Ishikawa (cell line): ENCODE measurements around the gene EID2B.

Experiments used
- CREB1 ChIP-seq: IDR thresholded peaks from 2 replicates; pipeline ENCODE4 v1.6.1; 2012; ENCODE audit warnings: low read depth
- EP300 ChIP-seq: IDR thresholded peaks from 2 replicates; pipeline ENCODE4 v1.6.1; 2012; ENCODE audit warnings: borderline replicate concordance
- FOXM1 ChIP-seq: IDR thresholded peaks from 2 replicates; pipeline ENCODE4 v1.6.1; 2012; ENCODE audit warnings: low read depth, borderline replicate concordance
- NFIC ChIP-seq: IDR thresholded peaks from 2 replicates; pipeline ENCODE4 v1.6.1; 2012
- TAF1 ChIP-seq: IDR thresholded peaks from 2 replicates; pipeline ENCODE4 v1.6.1; 2012; ENCODE audit warnings: low read depth, mild to moderate bottlenecking
- TEAD4 ChIP-seq: IDR thresholded peaks from 2 replicates; pipeline ENCODE4 v1.6.1; 2012
- ZBTB7A ChIP-seq: IDR thresholded peaks from 2 replicates; pipeline ENCODE4 v1.6.1; 2012; ENCODE audit warnings: low read depth
- TF ChIP-seq, protein P1 (sequence below): IDR thresholded peaks from 2 replicates; pipeline ENCODE4 v1.6.1; 2012; ENCODE audit warnings: low read depth, mild to moderate bottlenecking
- TF ChIP-seq, protein P2 (sequence below): IDR thresholded peaks from 2 replicates; pipeline ENCODE4 v1.6.1; 2012

GRCh38 chr19:39533791-39534190 is 1.1 kb upstream of the EID2B start:
- TF ChIP-seq CREB1 = no peak
- TF ChIP-seq NFIC = no peak
- no peak for TF ChIP-seq FOXM1
- TF ChIP-seq, protein P1, sequence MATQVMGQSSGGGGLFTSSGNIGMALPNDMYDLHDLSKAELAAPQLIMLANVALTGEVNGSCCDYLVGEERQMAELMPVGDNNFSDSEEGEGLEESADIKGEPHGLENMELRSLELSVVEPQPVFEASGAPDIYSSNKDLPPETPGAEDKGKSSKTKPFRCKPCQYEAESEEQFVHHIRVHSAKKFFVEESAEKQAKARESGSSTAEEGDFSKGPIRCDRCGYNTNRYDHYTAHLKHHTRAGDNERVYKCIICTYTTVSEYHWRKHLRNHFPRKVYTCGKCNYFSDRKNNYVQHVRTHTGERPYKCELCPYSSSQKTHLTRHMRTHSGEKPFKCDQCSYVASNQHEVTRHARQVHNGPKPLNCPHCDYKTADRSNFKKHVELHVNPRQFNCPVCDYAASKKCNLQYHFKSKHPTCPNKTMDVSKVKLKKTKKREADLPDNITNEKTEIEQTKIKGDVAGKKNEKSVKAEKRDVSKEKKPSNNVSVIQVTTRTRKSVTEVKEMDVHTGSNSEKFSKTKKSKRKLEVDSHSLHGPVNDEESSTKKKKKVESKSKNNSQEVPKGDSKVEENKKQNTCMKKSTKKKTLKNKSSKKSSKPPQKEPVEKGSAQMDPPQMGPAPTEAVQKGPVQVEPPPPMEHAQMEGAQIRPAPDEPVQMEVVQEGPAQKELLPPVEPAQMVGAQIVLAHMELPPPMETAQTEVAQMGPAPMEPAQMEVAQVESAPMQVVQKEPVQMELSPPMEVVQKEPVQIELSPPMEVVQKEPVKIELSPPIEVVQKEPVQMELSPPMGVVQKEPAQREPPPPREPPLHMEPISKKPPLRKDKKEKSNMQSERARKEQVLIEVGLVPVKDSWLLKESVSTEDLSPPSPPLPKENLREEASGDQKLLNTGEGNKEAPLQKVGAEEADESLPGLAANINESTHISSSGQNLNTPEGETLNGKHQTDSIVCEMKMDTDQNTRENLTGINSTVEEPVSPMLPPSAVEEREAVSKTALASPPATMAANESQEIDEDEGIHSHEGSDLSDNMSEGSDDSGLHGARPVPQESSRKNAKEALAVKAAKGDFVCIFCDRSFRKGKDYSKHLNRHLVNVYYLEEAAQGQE = no peak
- TF ChIP-seq, protein P2, sequence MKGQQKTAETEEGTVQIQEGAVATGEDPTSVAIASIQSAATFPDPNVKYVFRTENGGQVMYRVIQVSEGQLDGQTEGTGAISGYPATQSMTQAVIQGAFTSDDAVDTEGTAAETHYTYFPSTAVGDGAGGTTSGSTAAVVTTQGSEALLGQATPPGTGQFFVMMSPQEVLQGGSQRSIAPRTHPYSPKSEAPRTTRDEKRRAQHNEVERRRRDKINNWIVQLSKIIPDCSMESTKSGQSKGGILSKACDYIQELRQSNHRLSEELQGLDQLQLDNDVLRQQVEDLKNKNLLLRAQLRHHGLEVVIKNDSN = no peak
- no peak for TF ChIP-seq TAF1
- TF ChIP-seq EP300 = no peak
- TF ChIP-seq TEAD4 = no peak
- no peak for TF ChIP-seq ZBTB7A
